Astrocyte of the spinal cord (primary cell): Measurements from ENCODE around the gene HMX1.

Source experiments
- DNase-seq: peaks from one replicate; pipeline ENCODE4 v3.0.0; 2011; ENCODE audit warnings: low read depth, low spot score
- H3K4me3 ChIP-seq: 2 replicates; pipeline ENCODE4 v1.5.1; 2011; ENCODE audit warnings: low read depth, mild to moderate bottlenecking, low read length, moderate library complexity
- in situ Hi-C: cut with HindIII; loops from 2 replicates; pipeline ENCODE4 v1.10.0; 2017; ENCODE audit warnings: low sequenced_read_pairs
- TF ChIP-seq, protein P1 (sequence below): IDR thresholded peaks from 2 replicates; pipeline ENCODE4 v1.5.1; 2012; ENCODE audit warnings: low read depth, mild to moderate bottlenecking, low read length, inconsistent platforms

The HMX1 gene

DNA sequence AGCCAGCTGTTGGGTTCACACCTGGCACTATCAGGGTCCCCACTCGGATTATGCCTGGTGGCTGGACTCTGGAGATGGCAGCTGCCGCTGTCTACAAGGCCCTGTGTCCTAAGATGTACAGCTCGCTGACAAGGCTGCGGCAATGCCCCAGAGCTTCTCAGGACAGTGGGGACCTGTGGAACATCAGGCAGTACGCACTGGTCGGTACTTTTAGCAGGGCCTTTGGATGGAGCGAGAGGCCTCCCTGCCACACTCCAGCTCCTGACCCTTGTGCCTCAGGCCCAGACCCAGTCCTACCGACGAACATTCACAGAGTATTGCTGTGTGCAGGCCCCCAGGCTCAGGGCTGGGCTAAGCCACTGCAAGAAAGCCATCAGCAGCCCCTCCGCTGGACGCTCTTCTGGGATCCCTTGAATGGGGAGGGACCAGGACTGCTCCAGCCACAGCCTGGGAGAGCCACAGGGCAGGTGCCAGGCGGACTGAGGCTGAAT is 45.7 kb upstream of the HMX1 start:
- in situ Hi-C loops, result no loop called here
- TF ChIP-seq, protein P1, sequence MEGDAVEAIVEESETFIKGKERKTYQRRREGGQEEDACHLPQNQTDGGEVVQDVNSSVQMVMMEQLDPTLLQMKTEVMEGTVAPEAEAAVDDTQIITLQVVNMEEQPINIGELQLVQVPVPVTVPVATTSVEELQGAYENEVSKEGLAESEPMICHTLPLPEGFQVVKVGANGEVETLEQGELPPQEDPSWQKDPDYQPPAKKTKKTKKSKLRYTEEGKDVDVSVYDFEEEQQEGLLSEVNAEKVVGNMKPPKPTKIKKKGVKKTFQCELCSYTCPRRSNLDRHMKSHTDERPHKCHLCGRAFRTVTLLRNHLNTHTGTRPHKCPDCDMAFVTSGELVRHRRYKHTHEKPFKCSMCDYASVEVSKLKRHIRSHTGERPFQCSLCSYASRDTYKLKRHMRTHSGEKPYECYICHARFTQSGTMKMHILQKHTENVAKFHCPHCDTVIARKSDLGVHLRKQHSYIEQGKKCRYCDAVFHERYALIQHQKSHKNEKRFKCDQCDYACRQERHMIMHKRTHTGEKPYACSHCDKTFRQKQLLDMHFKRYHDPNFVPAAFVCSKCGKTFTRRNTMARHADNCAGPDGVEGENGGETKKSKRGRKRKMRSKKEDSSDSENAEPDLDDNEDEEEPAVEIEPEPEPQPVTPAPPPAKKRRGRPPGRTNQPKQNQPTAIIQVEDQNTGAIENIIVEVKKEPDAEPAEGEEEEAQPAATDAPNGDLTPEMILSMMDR, result no peak
- DNase-seq, result no peak
- H3K4me3 ChIP-seq, result no peak overlapping the region

DNA sequence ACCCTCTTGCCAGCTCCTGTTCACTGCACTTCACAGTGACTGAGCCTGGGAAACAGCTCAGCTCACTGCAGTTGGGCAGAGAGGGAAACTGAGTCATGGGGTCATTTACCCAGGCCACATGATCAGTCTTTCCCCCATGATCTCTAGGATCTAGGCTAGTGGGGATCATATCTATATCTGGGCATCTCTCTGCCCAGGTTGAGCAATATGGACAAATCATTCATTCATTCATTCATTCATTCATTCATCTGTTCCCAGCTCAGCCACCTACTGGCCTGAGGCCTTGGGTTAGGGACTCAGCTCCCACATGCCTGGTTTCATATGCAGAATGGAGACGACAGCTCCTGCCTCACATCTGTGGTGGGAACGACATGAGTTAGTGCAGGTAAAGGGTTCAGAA is 45.3 kb upstream of the HMX1 start:
- TF ChIP-seq, protein P1, result no peak
- in situ Hi-C loops, result no loop called here
- DNase-seq, result no peak
- no peak overlapping the region for H3K4me3 ChIP-seq

DNA sequence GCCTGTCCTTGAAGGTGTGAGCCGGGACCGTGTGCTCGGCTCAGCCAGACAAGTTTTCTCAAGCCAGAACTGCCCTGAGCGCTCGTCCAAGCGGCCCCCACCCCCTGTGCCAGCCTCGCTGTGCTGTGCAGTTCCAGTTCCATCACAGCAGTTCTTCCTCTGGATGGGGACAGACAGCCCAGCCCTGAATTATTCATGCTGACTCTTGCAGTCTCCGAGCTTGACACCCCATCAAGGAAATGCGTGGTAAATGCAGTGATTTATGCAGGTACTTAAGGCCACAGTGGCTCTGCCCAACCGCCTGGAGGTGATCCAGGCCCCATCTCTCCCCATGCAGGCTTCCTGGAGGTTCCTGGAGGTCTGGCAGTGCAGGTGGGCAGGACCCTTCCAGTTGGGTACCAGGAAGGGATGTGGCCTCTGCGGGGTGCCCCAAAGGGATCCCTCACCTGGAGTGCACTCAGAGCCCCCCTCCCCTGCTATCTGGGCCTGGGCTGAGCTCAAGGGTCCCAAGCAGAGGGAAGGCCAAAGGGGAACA is 44.8 kb upstream of the HMX1 start:
- TF ChIP-seq, protein P1, result no peak
- no peak overlapping the region for H3K4me3 ChIP-seq
- in situ Hi-C loops, result no loop called here
- DNase-seq, result no peak

DNA sequence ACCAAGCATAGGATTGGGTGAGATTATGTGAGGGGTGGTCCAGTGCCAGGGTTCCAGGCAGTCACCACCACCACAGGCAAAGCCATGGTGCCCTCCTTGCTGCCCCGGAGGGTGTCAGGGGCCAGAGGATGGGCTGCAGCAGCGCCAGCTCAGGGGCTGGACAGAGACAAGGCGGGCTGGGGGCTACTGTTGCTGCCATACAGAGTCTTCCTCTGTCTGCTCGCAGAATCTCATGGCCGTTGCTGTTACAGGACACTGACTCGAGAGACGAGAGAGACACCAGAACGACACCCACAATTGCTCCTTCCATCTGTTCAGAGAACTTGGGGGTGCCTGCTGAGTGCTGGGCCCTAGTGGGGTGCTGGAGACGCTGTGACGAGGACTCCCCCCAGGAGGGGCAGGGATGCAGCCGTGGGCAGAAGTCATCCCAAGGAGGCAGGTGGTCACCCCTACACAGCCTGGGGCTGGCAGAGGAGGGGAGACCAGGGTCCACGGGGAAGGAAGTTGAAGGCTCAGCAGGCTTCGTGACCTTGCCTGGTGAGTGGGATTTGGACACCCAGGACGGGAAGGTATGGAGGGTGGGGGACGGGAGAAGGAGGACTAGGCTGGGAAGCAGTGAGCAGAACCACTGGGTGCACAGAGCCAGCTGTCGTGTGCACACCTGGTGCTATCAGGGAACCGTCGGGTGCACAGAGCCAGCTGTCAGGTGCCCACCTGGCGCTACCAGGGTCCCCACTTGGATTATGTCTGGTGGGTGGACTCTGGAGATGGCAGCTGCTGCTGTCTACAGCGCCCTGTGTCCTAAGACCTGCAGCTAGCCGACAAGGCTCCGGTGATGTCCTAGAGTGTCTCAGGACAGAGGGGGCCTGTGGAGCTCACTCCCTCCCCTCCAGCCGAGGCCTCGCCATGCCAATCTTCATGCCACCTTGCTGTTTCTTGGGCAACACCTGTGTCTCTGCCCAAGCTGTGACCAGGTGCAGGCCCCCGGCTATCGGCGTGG is 43.9 kb upstream of the HMX1 start:
- in situ Hi-C loops, result no loop called here
- TF ChIP-seq, protein P1, result no peak
- H3K4me3 ChIP-seq, result no peak overlapping the region
- no peak for DNase-seq

DNA sequence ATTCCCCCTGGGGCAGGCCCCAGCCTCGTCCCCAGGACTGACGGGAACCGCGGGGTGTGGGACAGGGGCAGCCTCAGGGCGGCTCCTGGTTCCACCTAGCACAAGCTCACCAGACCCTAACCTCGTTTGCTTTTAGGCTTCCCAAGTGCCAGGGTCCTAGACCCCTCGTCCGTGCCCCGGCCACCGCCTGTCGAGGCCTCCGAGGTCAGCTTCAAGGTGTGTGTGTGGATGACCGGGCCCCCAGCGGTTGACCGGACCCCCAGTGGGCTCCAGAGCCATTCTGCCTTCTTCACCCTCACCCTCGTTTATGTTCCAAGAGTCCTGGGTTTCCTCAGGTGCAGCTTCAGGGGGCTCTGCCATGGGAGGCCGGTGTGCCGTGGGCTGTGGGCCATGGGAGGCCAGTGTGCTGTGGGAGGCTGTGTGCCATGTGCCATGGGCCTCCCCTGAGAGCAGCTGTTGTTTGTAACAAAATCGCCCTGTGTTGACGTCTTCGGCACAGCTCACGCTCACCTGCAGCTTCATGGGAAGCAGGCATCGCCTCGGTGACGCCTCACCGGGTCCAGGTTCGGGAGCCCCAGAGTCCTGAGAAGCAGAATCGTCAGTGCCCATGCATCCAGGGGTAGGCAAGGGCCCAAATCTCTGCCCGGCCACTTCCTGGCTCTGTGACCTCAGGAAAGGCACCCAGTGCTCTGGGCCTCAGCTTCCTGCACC is 43.0 kb upstream of the HMX1 start:
- TF ChIP-seq, protein P1, result no peak
- in situ Hi-C loops, result no loop called here
- no peak for DNase-seq
- no peak overlapping the region for H3K4me3 ChIP-seq

DNA sequence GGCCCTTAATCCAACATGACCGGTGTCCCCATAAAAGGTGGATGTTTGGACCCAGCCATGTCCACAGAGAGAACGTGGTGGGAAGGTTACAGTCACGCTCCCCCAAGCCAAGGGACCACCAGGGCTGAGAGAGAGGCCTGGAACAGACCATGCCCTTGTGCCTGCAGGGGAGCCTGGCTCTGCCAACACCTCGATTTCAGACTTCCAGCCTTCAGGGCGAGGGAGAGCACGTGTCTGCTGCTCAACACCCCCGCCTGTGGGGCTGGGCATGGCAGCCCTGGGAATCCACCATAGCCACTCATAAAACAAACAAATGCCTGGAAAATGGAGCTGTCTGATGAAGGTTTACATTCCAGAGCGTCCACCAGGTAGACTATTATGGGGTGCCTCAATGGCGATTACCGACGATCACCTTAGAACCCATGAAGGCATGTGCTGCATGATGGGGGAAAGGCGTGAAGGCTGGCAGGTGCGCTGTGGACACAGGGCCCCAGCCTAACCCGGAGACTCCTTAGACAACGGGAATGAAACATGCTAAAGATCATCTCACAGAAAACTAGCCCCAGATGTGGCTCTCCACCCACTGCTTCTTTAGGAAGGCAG is 42.3 kb upstream of the HMX1 start:
- in situ Hi-C loops, result no loop called here
- H3K4me3 ChIP-seq, result no peak overlapping the region
- TF ChIP-seq, protein P1, result no peak
- DNase-seq, result no peak
